ENCODE results near the gene TAF11L2.
"Not testable (repeated sequence)": the region's sequence is repeated elsewhere in the genome, so short reads cannot be mapped to it uniquely, and the experiment has no call there.

The TAF11L2 gene

GRCh38 chr5:17524935-17525334 is 26.9 kb downstream of the TAF11L2 start, which contains the start of gene TAF11L5:
TAF11L5 (plus strand) TSS chr5:17525235.
- not testable (repeated sequence) for DNase-seq (ENCODE audit: low read depth in 1 of 2, low spot score in 1 of 2)

- not testable (repeated sequence) for DNase-seq (ENCODE audit: low read depth in 1 of 2, low spot score in 1 of 2)
Measured at GRCh38 chr5:17526504-17526903, 28.5 kb downstream of the TAF11L2 start.

GRCh38 chr5:17528369-17528768 is 30.3 kb downstream of the TAF11L2 start, which contains the start of gene TAF11L6:
TAF11L6 (plus strand) TSS chr5:17528669.
- DNase-seq (ENCODE audit: low read depth in 1 of 2, low spot score in 1 of 2): not testable (repeated sequence)
